BLaER1 (cell line): ENCODE results near the gene TJP3.
A peak's percentile ranks its signal among the peaks of the same experiment; 100 is the strongest.

Experiments used
- H3K27ac ChIP-seq: shearing (Covaris generic); formaldehyde crosslinking; 2 replicates; pipeline ENCODE4 v1.8.1; 2022
- H3K27me3 ChIP-seq: shearing (Covaris generic); formaldehyde crosslinking; 2 replicates; pipeline ENCODE4 v1.8.1; 2022
- H3K36me3 ChIP-seq: shearing (Covaris generic); formaldehyde crosslinking; 2 replicates; pipeline ENCODE4 v1.8.1; 2022
- H3K4me1 ChIP-seq: shearing (Covaris generic); formaldehyde crosslinking; 2 replicates; pipeline ENCODE4 v1.8.1; 2022
- H3K4me2 ChIP-seq: shearing (Covaris generic); formaldehyde crosslinking; 2 replicates; pipeline ENCODE4 v1.8.1; 2022
- H3K4me3 ChIP-seq: shearing (Covaris generic); formaldehyde crosslinking; 2 replicates; pipeline ENCODE4 v1.8.1; 2022
- H3K9ac ChIP-seq: shearing (Covaris generic); formaldehyde crosslinking; 2 replicates; pipeline ENCODE4 v1.8.1; 2022
- H3K9me3 ChIP-seq: shearing (Covaris generic); formaldehyde crosslinking; 2 replicates; pipeline ENCODE4 v1.8.1; 2022
- H4K20me1 ChIP-seq: shearing (Covaris generic); formaldehyde crosslinking; 2 replicates; pipeline ENCODE4 v1.8.1; 2022
- Cebpa-rat ChIP-seq: shearing (Covaris generic); IDR thresholded peaks from 2 replicates; pipeline ENCODE4 v1.8.1; 2022

Gene TJP3

GRCh38 chr19:3691372-3691716 is 16.8 kb upstream of the TJP3 start:
- Histone ChIP-seq H3K36me3 (peaks cover 21% of the 10 kb centered on the region), H3K27ac (no peak overlapping the region), H3K4me1 (peaks cover 77% of the 10 kb centered on the region), H3K4me2 (peak overlapping the region; percentile 99), H3K27me3 (no peaks in the 10 kb centered on the region), H4K20me1 (peaks cover 99% of the 10 kb centered on the region), H3K4me3 (no peak overlapping the region), H3K9ac (no peak overlapping the region), H3K9me3 (no peaks in the 10 kb centered on the region)
- TF ChIP-seq Cebpa-rat, result no peak

GRCh38 chr19:3691726-3692125 is 16.5 kb upstream of the TJP3 start:
- H3K4me2 ChIP-seq, result peak overlapping the region; percentile 99
- H4K20me1 ChIP-seq, result peaks cover 97% of the 10 kb centered on the region
- no peaks in the 10 kb centered on the region for H3K27me3 ChIP-seq
- no peak overlapping the region for H3K4me3 ChIP-seq
- H3K9ac ChIP-seq, result no peak overlapping the region
- H3K27ac ChIP-seq, result no peak overlapping the region
- H3K4me1 ChIP-seq, result peaks cover 75% of the 10 kb centered on the region
- TF ChIP-seq Cebpa-rat, result no peak
- no peaks in the 10 kb centered on the region for H3K9me3 ChIP-seq
- H3K36me3 ChIP-seq, result peaks cover 21% of the 10 kb centered on the region

- H4K20me1 ChIP-seq, result peaks cover 97% of the 10 kb centered on the region
- TF ChIP-seq Cebpa-rat, result no peak
Measured at GRCh38 chr19:3692141-3693024, 15.8 kb upstream of the TJP3 start.

GRCh38 chr19:3693025-3693925 is 14.9 kb upstream of the TJP3 start:
- no peak overlapping the region for H3K4me3 ChIP-seq
- no peak overlapping the region for H3K9ac ChIP-seq
- peaks cover 70% of the 10 kb centered on the region for H3K4me1 ChIP-seq
- TF ChIP-seq Cebpa-rat, result no peak
- H3K9me3 ChIP-seq, result no peaks in the 10 kb centered on the region
- peak overlapping the region; percentile 48 for H3K4me2 ChIP-seq
- peak overlapping the region; percentile 30; the same call in 1 of the 2 replicates for H3K27ac ChIP-seq
- peaks cover 97% of the 10 kb centered on the region for H4K20me1 ChIP-seq
- no peaks in the 10 kb centered on the region for H3K27me3 ChIP-seq
- H3K36me3 ChIP-seq, result peaks cover 21% of the 10 kb centered on the region

More at GRCh38 chr19:3692141-3693024, 15.8 kb upstream of the TJP3 start:
- H3K27ac ChIP-seq, result no peak overlapping the region
- peaks cover 70% of the 10 kb centered on the region for H3K4me1 ChIP-seq
- peak overlapping the region; percentile 99 for H3K4me2 ChIP-seq
- H3K9me3 ChIP-seq, result no peaks in the 10 kb centered on the region
- no peak overlapping the region for H3K4me3 ChIP-seq
- H3K9ac ChIP-seq, result no peak overlapping the region
- peaks cover 21% of the 10 kb centered on the region for H3K36me3 ChIP-seq
- H3K27me3 ChIP-seq, result no peaks in the 10 kb centered on the region

- H3K4me3 ChIP-seq, result no peak overlapping the region
- peaks cover 95% of the 10 kb centered on the region for H4K20me1 ChIP-seq
- H3K27me3 ChIP-seq, result no peaks in the 10 kb centered on the region
- no peak overlapping the region for H3K27ac ChIP-seq
- H3K9me3 ChIP-seq, result no peaks in the 10 kb centered on the region
- no peak overlapping the region for H3K9ac ChIP-seq
- H3K4me1 ChIP-seq, result peaks cover 66% of the 10 kb centered on the region
- H3K36me3 ChIP-seq, result peaks cover 21% of the 10 kb centered on the region
- no peak for TF ChIP-seq Cebpa-rat
- H3K4me2 ChIP-seq, result no peak overlapping the region
Measured at GRCh38 chr19:3694361-3695123, 13.6 kb upstream of the TJP3 start.

GRCh38 chr19:3695124-3695733 is 13.0 kb upstream of the TJP3 start:
- Histone ChIP-seq H3K36me3 (peaks cover 21% of the 10 kb centered on the region), H3K9ac (no peak overlapping the region), H3K4me3 (no peak overlapping the region), H3K4me1 (peaks cover 59% of the 10 kb centered on the region), H3K27ac (no peak overlapping the region), H3K9me3 (no peaks in the 10 kb centered on the region), H3K4me2 (no peak overlapping the region), H4K20me1 (peaks cover 94% of the 10 kb centered on the region), H3K27me3 (no peaks in the 10 kb centered on the region)
- TF ChIP-seq Cebpa-rat, result no peak

- peaks cover 21% of the 10 kb centered on the region for H3K36me3 ChIP-seq
- H3K4me1 ChIP-seq, result peaks cover 54% of the 10 kb centered on the region
- TF ChIP-seq Cebpa-rat, result no peak
- H3K9ac ChIP-seq, result no peak overlapping the region
- no peaks in the 10 kb centered on the region for H3K9me3 ChIP-seq
- no peak overlapping the region for H3K4me3 ChIP-seq
- no peak overlapping the region for H3K4me2 ChIP-seq
- no peak overlapping the region for H3K27ac ChIP-seq
- no peaks in the 10 kb centered on the region for H3K27me3 ChIP-seq
- H4K20me1 ChIP-seq, result peaks cover 85% of the 10 kb centered on the region
Measured at GRCh38 chr19:3695986-3696659, 12.1 kb upstream of the TJP3 start.

- Histone ChIP-seq H3K27me3 (no peaks in the 10 kb centered on the region), H3K9ac (no peak overlapping the region), H3K4me1 (peaks cover 49% of the 10 kb centered on the region), H3K4me2 (no peak overlapping the region), H3K9me3 (no peaks in the 10 kb centered on the region), H4K20me1 (peaks cover 80% of the 10 kb centered on the region), H3K27ac (no peak overlapping the region), H3K4me3 (no peak overlapping the region), H3K36me3 (peaks cover 21% of the 10 kb centered on the region)
- TF ChIP-seq Cebpa-rat, result no peak
Measured at GRCh38 chr19:3696660-3696995, 11.6 kb upstream of the TJP3 start.

- H3K9me3 ChIP-seq, result no peaks in the 10 kb centered on the region
- no peak overlapping the region for H3K9ac ChIP-seq
- H3K4me1 ChIP-seq, result peaks cover 45% of the 10 kb centered on the region
- H3K27ac ChIP-seq, result no peak overlapping the region
- no peak overlapping the region for H3K4me3 ChIP-seq
- no peaks in the 10 kb centered on the region for H3K27me3 ChIP-seq
- peaks cover 21% of the 10 kb centered on the region for H3K36me3 ChIP-seq
- TF ChIP-seq Cebpa-rat, result no peak
- peaks cover 75% of the 10 kb centered on the region for H4K20me1 ChIP-seq
- no peak overlapping the region for H3K4me2 ChIP-seq
Measured at GRCh38 chr19:3697094-3697493, 11.1 kb upstream of the TJP3 start.
